Tibial artery (tissue), 4 donors: ENCODE measurements around the gene CAPN14.

Experiments used
- DNase-seq, 2 donors: peaks; one replicate each; pipeline ENCODE4 v3.0.0-alpha.2; 2019
- H3K27ac ChIP-seq, 2 donors: fragments of 200-600 bp; sonication (generic) in 1 of 2; 1 replicate in 1 of 2; 2 replicates in 1 of 2; pipeline ENCODE4 v1.5.1; 2018 to 2019; ENCODE audit warnings: mild to moderate bottlenecking in 1 of 2
- H3K27me3 ChIP-seq, 2 donors: fragments of 200-600 bp; sonication (generic) in 1 of 2; one replicate each; pipeline versions ENCODE4 v1.5.1 to v1.6.0; 2016 to 2019
- H3K36me3 ChIP-seq, 3 donors: fragments of 200-600 bp; sonication (generic) in 2 of 3; one replicate each; pipeline ENCODE4 v1.5.1; 2016 to 2019; ENCODE audit warnings: mild to moderate bottlenecking in 2 of 3
- H3K4me1 ChIP-seq, 4 donors: fragments of 200-600 bp; sonication (generic) in 2 of 4; 1 replicate in 3 of 4; 2 replicates in 1 of 4; pipeline ENCODE4 v1.5.1; 2016 to 2019
- H3K4me3 ChIP-seq, 2 donors: fragments of 200-600 bp; sonication (generic) in 1 of 2; 1 replicate in 1 of 2; 2 replicates in 1 of 2; pipeline ENCODE4 v1.5.1; 2018 to 2019; ENCODE audit warnings: mild to moderate bottlenecking in 2 of 2
- H3K9me3 ChIP-seq, 3 donors: fragments of 200-600 bp; sonication (generic) in 1 of 3; one replicate each; pipeline ENCODE4 v1.5.1; 2016 to 2019
- CTCF ChIP-seq, 2 experiments: fragments of 200-600 bp in 1 of 2; fragments of 450-650 bp in 1 of 2; IDR thresholded peaks; one replicate each; pipeline ENCODE4 v1.5.1; 2017 to 2019; ENCODE audit warnings: antibody characterized with exemption in 2 of 2, mild to moderate bottlenecking in 1 of 2, moderate library complexity in 1 of 2
- intact Hi-C: fragments of 100-400 bp; cut with DNase I; formaldehyde crosslinking; loops from one replicate; pipeline ENCODE4 v1.15.0; 2023; ENCODE audit warnings: low total_unique reads

The CAPN14 gene

GRCh38 chr2:31200972-31201371 is 16.3 kb downstream of the CAPN14 start:
- no peak for DNase-seq
- no peak for TF ChIP-seq CTCF (IDR thresholded peaks at IDR 0.05)
- Histone ChIP-seq H3K27ac (no peak overlapping the region), H3K4me1 (no peaks in the 10 kb centered on the region), H3K4me3 (no peak overlapping the region), H3K27me3 (no peaks in the 10 kb centered on the region), H3K9me3 (no peaks in the 10 kb centered on the region), H3K36me3 (no peaks in the 10 kb centered on the region)
- intact Hi-C loops = no loop called here

- intact Hi-C loops = no loop called here
- no peak for DNase-seq
- no peaks in the 10 kb centered on the region for H3K36me3 ChIP-seq
- no peak overlapping the region for H3K4me3 ChIP-seq
- TF ChIP-seq CTCF (IDR thresholded peaks at IDR 0.05) = no peak
- H3K27me3 ChIP-seq = no peaks in the 10 kb centered on the region
- no peak overlapping the region for H3K27ac ChIP-seq
- H3K4me1 ChIP-seq = no peaks in the 10 kb centered on the region
- no peaks in the 10 kb centered on the region for H3K9me3 ChIP-seq
Measured at GRCh38 chr2:31199206-31199605, 18.1 kb downstream of the CAPN14 start.

- H3K9me3 ChIP-seq = no peaks in the 10 kb centered on the region
- no peak overlapping the region for H3K4me3 ChIP-seq
- H3K4me1 ChIP-seq = no peaks in the 10 kb centered on the region
- intact Hi-C loops = no loop called here
- H3K27ac ChIP-seq = no peak overlapping the region
- no peaks in the 10 kb centered on the region for H3K36me3 ChIP-seq
- no peak for DNase-seq
- H3K27me3 ChIP-seq = no peaks in the 10 kb centered on the region
- no peak for TF ChIP-seq CTCF (IDR thresholded peaks at IDR 0.05)
Measured at GRCh38 chr2:31197669-31198068, 19.6 kb downstream of the CAPN14 start.

GRCh38 chr2:31197166-31197565 is 20.1 kb downstream of the CAPN14 start:
- intact Hi-C loops = no loop called here
- DNase-seq = no peak

DNA sequence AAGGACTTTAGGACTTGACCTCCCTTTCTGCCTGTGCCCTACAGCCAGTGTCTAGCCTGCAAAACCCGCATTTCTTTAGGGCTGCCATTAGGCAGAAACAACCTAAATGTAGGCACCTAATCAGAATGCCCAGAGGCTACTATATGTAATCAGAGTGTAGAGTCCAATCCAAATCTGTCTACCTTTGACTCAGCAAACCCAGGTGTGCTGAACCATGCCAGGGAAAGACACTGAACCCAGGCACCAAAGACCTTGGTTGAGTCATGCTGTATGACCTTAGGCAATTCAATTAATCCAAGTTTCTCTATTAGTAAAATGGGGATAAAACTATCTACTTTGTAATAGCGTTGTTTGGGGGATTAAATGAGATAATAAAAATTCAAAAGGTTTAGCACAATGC is 20.7 kb downstream of the CAPN14 start:
- no peak for DNase-seq
- intact Hi-C loops = no loop called here

More at GRCh38 chr2:31197166-31197565, 20.1 kb downstream of the CAPN14 start:
- H3K9me3 ChIP-seq = no peaks in the 10 kb centered on the region
- no peaks in the 10 kb centered on the region for H3K36me3 ChIP-seq
- TF ChIP-seq CTCF (IDR thresholded peaks at IDR 0.05) = no peak
- no peak overlapping the region for H3K27ac ChIP-seq
- no peaks in the 10 kb centered on the region for H3K27me3 ChIP-seq
- H3K4me3 ChIP-seq = no peak overlapping the region
- no peaks in the 10 kb centered on the region for H3K4me1 ChIP-seq

More for the DNA sequence above, 20.7 kb downstream of the CAPN14 start:
- H3K9me3 ChIP-seq = no peaks in the 10 kb centered on the region
- no peaks in the 10 kb centered on the region for H3K36me3 ChIP-seq
- no peak overlapping the region for H3K4me3 ChIP-seq
- H3K27ac ChIP-seq = no peak overlapping the region
- H3K4me1 ChIP-seq = no peaks in the 10 kb centered on the region
- no peak for TF ChIP-seq CTCF (IDR thresholded peaks at IDR 0.05)
- H3K27me3 ChIP-seq = no peaks in the 10 kb centered on the region
